ENCODE data around the gene BAG3. TPM values are rescaled to one million over a fixed set of nuclear protein-coding genes. Genes with fewer than 3 reads are reported as not detected.

Gene BAG3
- total RNA-seq, 2 experiments from 2014 or later, result 13.4 to 14.3 TPM

- POLR2A ChIA-PET, result no interaction called here
- CTCF ChIA-PET, result no interaction called here
- no peaks in the 10 kb centered on the region for H3K27me3 Mint-ChIP-seq
Measured at GRCh38 chr10:119630300-119630699, 20.9 kb upstream of the BAG3 start.

GRCh38 chr10:119633538-119634218, 17.5 kb upstream of the BAG3 start:
- ChIA-PET POLR2A (no interaction called here), CTCF (interaction anchor here (1.1 to 1.5 kb wide), 2 partner anchors 13 to 118 kb away, joined by 4 read pairs; no protein-coding TSS in a partner anchor)
- intact Hi-C loops (cut with micrococcal nuclease), result no loop called here
- DNase-seq (no peak), ATAC-seq (no peak)
- Mint-ChIP-seq H3K27me3 (no peaks in the 10 kb centered on the region), H3K4me3 (no peak overlapping the region), H3K9me3 (no peaks in the 10 kb centered on the region), H3K36me3 (ENCODE audit: low read depth) (no peaks in the 10 kb centered on the region), H3K27ac (no peak overlapping the region), H3K4me1 (ENCODE audit: low read depth) (no peaks in the 10 kb centered on the region)
- TF ChIP-seq, protein P1, sequence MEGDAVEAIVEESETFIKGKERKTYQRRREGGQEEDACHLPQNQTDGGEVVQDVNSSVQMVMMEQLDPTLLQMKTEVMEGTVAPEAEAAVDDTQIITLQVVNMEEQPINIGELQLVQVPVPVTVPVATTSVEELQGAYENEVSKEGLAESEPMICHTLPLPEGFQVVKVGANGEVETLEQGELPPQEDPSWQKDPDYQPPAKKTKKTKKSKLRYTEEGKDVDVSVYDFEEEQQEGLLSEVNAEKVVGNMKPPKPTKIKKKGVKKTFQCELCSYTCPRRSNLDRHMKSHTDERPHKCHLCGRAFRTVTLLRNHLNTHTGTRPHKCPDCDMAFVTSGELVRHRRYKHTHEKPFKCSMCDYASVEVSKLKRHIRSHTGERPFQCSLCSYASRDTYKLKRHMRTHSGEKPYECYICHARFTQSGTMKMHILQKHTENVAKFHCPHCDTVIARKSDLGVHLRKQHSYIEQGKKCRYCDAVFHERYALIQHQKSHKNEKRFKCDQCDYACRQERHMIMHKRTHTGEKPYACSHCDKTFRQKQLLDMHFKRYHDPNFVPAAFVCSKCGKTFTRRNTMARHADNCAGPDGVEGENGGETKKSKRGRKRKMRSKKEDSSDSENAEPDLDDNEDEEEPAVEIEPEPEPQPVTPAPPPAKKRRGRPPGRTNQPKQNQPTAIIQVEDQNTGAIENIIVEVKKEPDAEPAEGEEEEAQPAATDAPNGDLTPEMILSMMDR (IDR thresholded peaks at IDR 0.05), result no peak

More at GRCh38 chr10:119630300-119630699, 20.9 kb upstream of the BAG3 start:
- intact Hi-C loops (cut with micrococcal nuclease), result no loop called here
- Mint-ChIP-seq H3K27ac (no peak overlapping the region), H3K4me1 (ENCODE audit: low read depth) (no peaks in the 10 kb centered on the region), H3K4me3 (no peak overlapping the region), H3K36me3 (ENCODE audit: low read depth) (no peaks in the 10 kb centered on the region), H3K9me3 (no peaks in the 10 kb centered on the region)
- TF ChIP-seq, protein P1 (IDR thresholded peaks at IDR 0.05), result no peak
- no peak for ATAC-seq
- no peak for DNase-seq

DNA sequence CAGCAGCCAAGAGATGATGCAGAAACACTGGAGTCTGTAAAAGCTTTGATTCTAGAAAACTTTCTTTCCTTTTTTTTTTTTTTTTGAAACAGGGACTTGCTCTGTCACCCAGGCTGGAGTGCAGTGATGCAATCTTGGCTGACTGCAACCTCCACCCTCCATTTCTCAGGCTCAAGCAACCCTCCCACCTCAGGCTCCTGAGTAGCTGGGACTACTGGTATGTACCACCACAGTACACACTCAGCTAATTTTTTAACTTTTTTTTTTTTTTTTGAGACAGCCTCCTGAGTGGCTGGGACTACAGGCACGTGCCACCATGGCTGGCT, 17.0 kb upstream of the BAG3 start:
- no peak for ATAC-seq
- ChIA-PET POLR2A (no interaction called here), CTCF (interaction anchor here (1.1 kb wide), 1 partner anchor 117 kb away, joined by 4 read pairs; no protein-coding TSS in a partner anchor)
- TF ChIP-seq, protein P1 (IDR thresholded peaks at IDR 0.05), result no peak
- no peaks in the 10 kb centered on the region for H3K27me3 Mint-ChIP-seq
- no peak for DNase-seq
- H3K4me1 Mint-ChIP-seq (ENCODE audit: low read depth), result no peaks in the 10 kb centered on the region
- no peaks in the 10 kb centered on the region for H3K9me3 Mint-ChIP-seq
- no peak overlapping the region for H3K27ac Mint-ChIP-seq
- H3K4me3 Mint-ChIP-seq, result no peak overlapping the region
- no peaks in the 10 kb centered on the region for H3K36me3 Mint-ChIP-seq (ENCODE audit: low read depth)
- intact Hi-C loops (cut with micrococcal nuclease), result no loop called here

- H3K4me1 Mint-ChIP-seq (ENCODE audit: low read depth), result peaks cover 7% of the 10 kb centered on the region
- H3K27ac Mint-ChIP-seq, result no peak overlapping the region
- no peak overlapping the region for H3K4me3 Mint-ChIP-seq
- ChIA-PET POLR2A (no interaction called here), CTCF (no interaction called here)
- intact Hi-C loops (cut with micrococcal nuclease), result no loop called here
- H3K9me3 Mint-ChIP-seq, result no peaks in the 10 kb centered on the region
- no peak for ATAC-seq
- TF ChIP-seq, protein P1 (IDR thresholded peaks at IDR 0.05), result no peak
- no peaks in the 10 kb centered on the region for H3K27me3 Mint-ChIP-seq
- DNase-seq, result no peak
- H3K36me3 Mint-ChIP-seq (ENCODE audit: low read depth), result no peaks in the 10 kb centered on the region
Measured at GRCh38 chr10:119637631-119638030, 13.5 kb upstream of the BAG3 start.

DNA sequence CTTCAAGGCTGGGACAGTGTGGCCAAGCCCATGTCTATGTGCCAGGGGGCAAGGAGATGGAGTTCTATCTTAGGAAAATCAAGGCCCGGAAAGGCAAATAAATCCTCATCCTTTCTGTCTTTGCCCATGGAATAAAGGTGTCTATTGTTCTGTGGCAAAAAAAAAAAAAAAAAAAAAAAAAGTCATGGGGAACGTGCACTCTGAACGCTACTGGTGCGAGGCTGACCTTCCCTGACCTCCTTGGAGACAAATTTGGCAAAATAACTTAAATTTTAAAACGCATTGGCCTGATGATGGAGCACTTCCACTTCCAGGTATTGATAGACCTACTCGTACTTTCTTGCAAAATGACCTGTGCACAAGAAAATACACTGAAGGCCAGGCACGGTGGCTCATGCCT, 12.2 kb upstream of the BAG3 start:
- H3K4me1 Mint-ChIP-seq (ENCODE audit: low read depth), result peaks cover 16% of the 10 kb centered on the region
- no peaks in the 10 kb centered on the region for H3K36me3 Mint-ChIP-seq (ENCODE audit: low read depth)
- H3K27ac Mint-ChIP-seq, result no peak overlapping the region
- POLR2A ChIA-PET, result no interaction called here
- TF ChIP-seq, protein P1 (IDR thresholded peaks at IDR 0.05), result no peak
- CTCF ChIA-PET, result no interaction called here
- no peak for ATAC-seq
- intact Hi-C loops (cut with micrococcal nuclease), result no loop called here
- H3K27me3 Mint-ChIP-seq, result no peaks in the 10 kb centered on the region
- H3K9me3 Mint-ChIP-seq, result no peaks in the 10 kb centered on the region
- no peak for DNase-seq
- no peak overlapping the region for H3K4me3 Mint-ChIP-seq
